Hepatocyte (in vitro differentiated cells): ENCODE results near the gene DNAH11. TPM values are rescaled to one million over a fixed set of nuclear protein-coding genes. Genes with fewer than 3 reads are reported as not detected.

Source experiments
- DNase-seq: peaks from one replicate; pipeline ENCODE4 v3.0.0-alpha.2; 2016; ENCODE audit warnings: low spot score
- H2AFZ ChIP-seq: fragments of 200-600 bp; sonication (generic); 2 replicates; pipeline ENCODE4 v1.6.0; 2016; ENCODE audit warnings: antibody characterized with exemption, mild to moderate bottlenecking
- H3K27ac ChIP-seq: fragments of 200-600 bp; sonication (generic); 2 replicates; pipeline ENCODE4 v1.5.1; 2016; ENCODE audit warnings: mild to moderate bottlenecking
- H3K27me3 ChIP-seq: fragments of 200-600 bp; sonication (generic); 2 replicates; pipeline ENCODE4 v1.6.1; 2016
- H3K36me3 ChIP-seq: fragments of 200-600 bp; sonication (generic); replicated peaks from 2 replicates; pipeline ENCODE4 v1.5.1; 2016; ENCODE audit warnings: low read depth; ENCODE audit not compliant: insufficient read depth
- H3K4me1 ChIP-seq: fragments of 200-600 bp; sonication (generic); 2 replicates; pipeline ENCODE4 v1.5.1; 2016; ENCODE audit warnings: mild to moderate bottlenecking, moderate library complexity; ENCODE audit not compliant: insufficient read depth
- H3K4me2 ChIP-seq: fragments of 200-600 bp; sonication (generic); 2 replicates; pipeline ENCODE4 v1.6.0; 2016
- H3K4me3 ChIP-seq: fragments of 200-600 bp; sonication (generic); 2 replicates; pipeline ENCODE4 v1.5.1; 2016; ENCODE audit warnings: mild to moderate bottlenecking
- H3K79me2 ChIP-seq: fragments of 200-600 bp; sonication (generic); 2 replicates; pipeline ENCODE4 v1.6.0; 2017; ENCODE audit warnings: mild to moderate bottlenecking
- H3K9me2 ChIP-seq: fragments of 200-600 bp; sonication (generic); replicated peaks from 2 replicates; pipeline ENCODE4 v1.6.0; 2017; ENCODE audit warnings: mild to moderate bottlenecking; ENCODE audit not compliant: insufficient read depth
- H3K9me3 ChIP-seq: fragments of 200-600 bp; sonication (generic); 2 replicates; pipeline ENCODE4 v1.5.1; 2016; ENCODE audit warnings: low read depth, mild to moderate bottlenecking
- H4K20me1 ChIP-seq: fragments of 200-600 bp; sonication (generic); 2 replicates; pipeline ENCODE4 v1.6.0; 2016; ENCODE audit warnings: mild to moderate bottlenecking; ENCODE audit not compliant: insufficient read depth, poor library complexity, severe bottlenecking
- EZH2 ChIP-seq: fragments of 200-600 bp; sonication (generic); IDR thresholded peaks from 2 replicates; pipeline ENCODE4 v1.6.1; 2016; ENCODE audit warnings: antibody characterized with exemption, mild to moderate bottlenecking, borderline replicate concordance
- EZH2phosphoT487 ChIP-seq: fragments of 200-600 bp; sonication (generic); IDR thresholded peaks from one replicate; pipeline ENCODE4 v1.6.1; 2018; ENCODE audit warnings: antibody characterized with exemption, mild to moderate bottlenecking, low read depth, moderate library complexity; ENCODE audit not compliant: unreplicated experiment, severe bottlenecking
- WGBS: methylation state at CpG from one replicate; pipeline ENCODE4 v1.1.6; 2016; ENCODE audit warnings: low lambda C conversion rate; ENCODE audit errors: missing lambda C conversion rate; 5-methylcytosine and 5-hydroxymethylcytosine counted together
- polyA plus RNA-seq: library from polyadenylated mRNA; unstranded; fragments of >200 nt; fragmentation: Nextera tagmentation; extraction: Ambion mirVana; gene quantifications from 2 replicates; pipeline ENCODE4 v1.2.1, GENCODE V29; 2016
- total RNA-seq: library from RNA; depleted of rRNA; stranded (reverse); fragments of >200 nt; gene quantifications from 2 replicates; pipeline ENCODE4 v1.2.3, GENCODE V29; 2014
- TF ChIP-seq, protein P1 (sequence below): fragments of 200-600 bp; sonication (generic); IDR thresholded peaks from 2 replicates; pipeline ENCODE4 v1.5.1; 2016; ENCODE audit warnings: antibody characterized with exemption, mild to moderate bottlenecking; ENCODE audit not compliant: poor library complexity

DNAH11 gene
- total and polyA plus RNA-seq, 2 experiments from 2014 or later = 0.43 to 1.3 TPM

DNA sequence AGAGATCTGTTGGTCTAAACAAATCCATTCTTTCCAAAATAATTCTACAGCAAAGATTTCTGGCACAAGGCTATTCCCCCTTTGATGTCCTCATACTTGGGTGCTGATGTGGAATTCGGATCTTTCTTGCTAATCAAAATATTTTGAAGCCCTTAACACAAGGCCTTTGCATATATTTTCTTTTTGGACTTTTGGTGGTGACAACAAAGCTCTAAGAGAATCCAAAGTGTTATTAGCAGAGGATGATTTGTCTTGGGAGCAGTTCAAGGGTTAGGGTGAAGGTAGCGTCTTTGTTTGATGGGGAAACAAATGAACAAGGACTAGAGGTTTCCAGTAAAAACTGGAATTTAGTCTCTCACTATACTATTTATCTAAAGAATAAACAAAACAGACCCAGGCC, 205.0 kb downstream of the DNAH11 start:
- H3K36me3 ChIP-seq = no peaks in the 10 kb centered on the region
- H3K4me2 ChIP-seq = no peak overlapping the region
- no peak overlapping the region for H3K4me3 ChIP-seq
- H3K79me2 ChIP-seq = no peaks in the 10 kb centered on the region
- DNase-seq = no peak
- WGBS = 61% methylated on average over 2 of the region's 2 CpGs
- H3K9me2 ChIP-seq = no peaks in the 10 kb centered on the region
- H2AFZ ChIP-seq = no peak overlapping the region
- H3K4me1 ChIP-seq = peaks cover 4% of the 10 kb centered on the region
- no peaks in the 10 kb centered on the region for H3K27me3 ChIP-seq
- H4K20me1 ChIP-seq = no peaks in the 10 kb centered on the region
- H3K27ac ChIP-seq = no peak overlapping the region
- no peak for TF ChIP-seq EZH2
- no peak for TF ChIP-seq EZH2phosphoT487
- TF ChIP-seq, protein P1, sequence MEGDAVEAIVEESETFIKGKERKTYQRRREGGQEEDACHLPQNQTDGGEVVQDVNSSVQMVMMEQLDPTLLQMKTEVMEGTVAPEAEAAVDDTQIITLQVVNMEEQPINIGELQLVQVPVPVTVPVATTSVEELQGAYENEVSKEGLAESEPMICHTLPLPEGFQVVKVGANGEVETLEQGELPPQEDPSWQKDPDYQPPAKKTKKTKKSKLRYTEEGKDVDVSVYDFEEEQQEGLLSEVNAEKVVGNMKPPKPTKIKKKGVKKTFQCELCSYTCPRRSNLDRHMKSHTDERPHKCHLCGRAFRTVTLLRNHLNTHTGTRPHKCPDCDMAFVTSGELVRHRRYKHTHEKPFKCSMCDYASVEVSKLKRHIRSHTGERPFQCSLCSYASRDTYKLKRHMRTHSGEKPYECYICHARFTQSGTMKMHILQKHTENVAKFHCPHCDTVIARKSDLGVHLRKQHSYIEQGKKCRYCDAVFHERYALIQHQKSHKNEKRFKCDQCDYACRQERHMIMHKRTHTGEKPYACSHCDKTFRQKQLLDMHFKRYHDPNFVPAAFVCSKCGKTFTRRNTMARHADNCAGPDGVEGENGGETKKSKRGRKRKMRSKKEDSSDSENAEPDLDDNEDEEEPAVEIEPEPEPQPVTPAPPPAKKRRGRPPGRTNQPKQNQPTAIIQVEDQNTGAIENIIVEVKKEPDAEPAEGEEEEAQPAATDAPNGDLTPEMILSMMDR = no peak
- no peaks in the 10 kb centered on the region for H3K9me3 ChIP-seq

DNA sequence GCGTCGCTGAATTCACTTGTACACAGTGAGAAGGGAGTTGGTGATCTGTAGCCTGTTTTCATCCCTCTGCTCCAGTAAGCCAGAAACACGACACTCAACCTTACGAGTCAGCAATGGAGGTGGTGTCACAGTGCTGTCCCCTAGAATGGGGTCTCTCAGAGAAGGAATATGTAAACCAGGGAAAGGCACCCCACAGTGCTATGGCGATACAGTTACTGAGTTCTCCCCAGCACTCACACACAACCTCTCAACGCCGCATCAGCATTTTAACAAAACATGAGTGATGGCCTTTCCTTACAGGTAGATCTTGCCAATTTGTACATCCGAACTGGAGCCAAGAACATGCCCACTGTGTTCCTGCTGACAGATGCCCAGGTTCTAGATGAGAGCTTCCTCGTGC, 206.5 kb downstream of the DNAH11 start:
- no peaks in the 10 kb centered on the region for H3K9me3 ChIP-seq
- no peaks in the 10 kb centered on the region for H4K20me1 ChIP-seq
- H3K4me1 ChIP-seq = peaks cover 4% of the 10 kb centered on the region
- H3K79me2 ChIP-seq = no peaks in the 10 kb centered on the region
- H3K27ac ChIP-seq = no peak overlapping the region
- no peaks in the 10 kb centered on the region for H3K36me3 ChIP-seq
- H3K4me3 ChIP-seq = no peak overlapping the region
- TF ChIP-seq EZH2phosphoT487 = no peak
- no peak for TF ChIP-seq EZH2
- TF ChIP-seq, protein P1 = no peak
- H2AFZ ChIP-seq = no peak overlapping the region
- H3K9me2 ChIP-seq = no peaks in the 10 kb centered on the region
- 93% methylated on average over 9 of the region's 9 CpGs for WGBS
- no peak for DNase-seq
- no peaks in the 10 kb centered on the region for H3K27me3 ChIP-seq
- no peak overlapping the region for H3K4me2 ChIP-seq

DNA sequence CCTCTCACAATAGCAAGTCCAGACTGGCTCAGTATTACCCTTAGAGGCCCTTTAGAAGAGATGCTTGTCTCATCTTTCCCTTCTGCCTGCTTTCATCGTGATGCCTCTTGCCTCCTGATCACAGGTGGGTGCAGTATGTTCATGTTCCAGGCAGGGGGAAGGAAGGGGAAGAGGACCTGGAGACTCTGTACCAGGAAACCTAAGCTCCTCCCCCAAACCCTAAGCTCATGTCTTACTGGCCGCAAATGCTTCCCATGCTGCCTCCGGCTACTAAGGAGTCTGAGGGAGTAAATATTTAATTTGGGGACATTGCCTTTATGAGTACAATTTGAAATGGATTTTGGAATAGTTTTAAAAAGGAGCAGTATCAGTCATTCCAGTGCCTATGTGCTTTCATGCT, 210.2 kb downstream of the DNAH11 start:
- H3K27me3 ChIP-seq = no peaks in the 10 kb centered on the region
- no peaks in the 10 kb centered on the region for H3K9me3 ChIP-seq
- no peaks in the 10 kb centered on the region for H3K9me2 ChIP-seq
- no peak overlapping the region for H3K27ac ChIP-seq
- no peaks in the 10 kb centered on the region for H4K20me1 ChIP-seq
- no peak overlapping the region for H3K4me2 ChIP-seq
- H3K36me3 ChIP-seq = no peaks in the 10 kb centered on the region
- no peaks in the 10 kb centered on the region for H3K79me2 ChIP-seq
- peaks cover 3% of the 10 kb centered on the region for H3K4me1 ChIP-seq
- no peak for DNase-seq
- H2AFZ ChIP-seq = no peak overlapping the region
- 82% methylated on average over 3 of the region's 3 CpGs for WGBS
- TF ChIP-seq EZH2phosphoT487 = no peak
- TF ChIP-seq EZH2 = no peak
- TF ChIP-seq, protein P1 = no peak
- no peak overlapping the region for H3K4me3 ChIP-seq

DNA sequence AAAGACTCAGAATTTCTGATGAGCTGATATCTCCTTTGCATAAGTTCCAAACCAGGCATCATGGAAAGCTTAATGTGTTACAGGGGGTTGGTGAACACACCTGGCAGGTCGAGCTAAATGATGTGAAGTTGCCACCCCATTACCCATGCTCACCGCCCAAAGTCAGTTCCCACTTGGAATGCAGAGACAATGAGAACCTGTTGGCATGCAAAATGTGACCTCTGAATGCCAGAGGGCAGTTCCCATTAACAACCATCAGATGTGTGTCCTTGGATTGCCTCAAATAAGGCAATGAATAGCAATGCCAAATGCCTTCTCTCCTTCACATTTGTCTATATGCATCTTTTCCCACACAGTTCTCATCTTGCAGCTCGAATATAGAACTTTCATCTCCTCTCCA, 212.1 kb downstream of the DNAH11 start:
- WGBS = 87% methylated on average over 3 of the region's 3 CpGs
- Histone ChIP-seq H3K79me2 (no peaks in the 10 kb centered on the region), H3K36me3 (no peaks in the 10 kb centered on the region), H3K9me3 (no peaks in the 10 kb centered on the region), H3K4me3 (no peak overlapping the region), H3K4me2 (no peak overlapping the region), H3K4me1 (peaks cover 5% of the 10 kb centered on the region), H3K27me3 (no peaks in the 10 kb centered on the region), H3K9me2 (no peaks in the 10 kb centered on the region), H2AFZ (no peak overlapping the region), H3K27ac (no peak overlapping the region), H4K20me1 (no peaks in the 10 kb centered on the region)
- TF ChIP-seq, protein P1 = no peak
- no peak for TF ChIP-seq EZH2
- no peak for TF ChIP-seq EZH2phosphoT487
- DNase-seq = no peak
